Effector memory CD8-positive, alpha-beta T cell (primary cell): Measurements from ENCODE around the gene TAGLN.
"Not testable (repeated sequence)": the region's sequence is repeated elsewhere in the genome, so short reads cannot be mapped to it uniquely, and the experiment has no call there.

Experiments
- ATAC-seq: fragments of 150-1000 bp; cut with Tn5 transposase; replicated peaks from 2 replicates; pipeline ENCODE4 v1.10.0; 2021; ENCODE audit warnings: mild to moderate bottlenecking, moderate library complexity
- DNase-seq, 3 experiments: peaks; one replicate each; pipeline ENCODE4 v3.0.0; 2021
- H3K27ac Mint-ChIP-seq, 2 donors: one replicate each; pipeline ENCODE4 v1.8.0; 2022; ENCODE audit warnings: mild to moderate bottlenecking in 2 of 2, mixed read lengths in 2 of 2, moderate library complexity in 2 of 2
- H3K27me3 Mint-ChIP-seq, 2 donors: one replicate each; pipeline ENCODE4 v1.8.0; 2022; ENCODE audit warnings: mixed read lengths in 2 of 2
- H3K36me3 Mint-ChIP-seq: one replicate; pipeline ENCODE4 v1.8.0; 2022; ENCODE audit warnings: mild to moderate bottlenecking, moderate library complexity, mixed read lengths; ENCODE audit not compliant: insufficient read depth
- H3K4me1 Mint-ChIP-seq, 2 donors: one replicate each; pipeline ENCODE4 v1.8.0; 2022; ENCODE audit warnings: low read depth in 2 of 2, mixed read lengths in 2 of 2
- H3K4me3 Mint-ChIP-seq, 2 donors: one replicate each; pipeline ENCODE4 v1.8.0; 2022; ENCODE audit warnings: mild to moderate bottlenecking in 2 of 2, mixed read lengths in 2 of 2, moderate library complexity in 2 of 2
- H3K9me3 Mint-ChIP-seq, 2 donors: one replicate each; pipeline ENCODE4 v1.8.0; 2022; ENCODE audit warnings: mixed read lengths in 2 of 2

Gene TAGLN

DNA sequence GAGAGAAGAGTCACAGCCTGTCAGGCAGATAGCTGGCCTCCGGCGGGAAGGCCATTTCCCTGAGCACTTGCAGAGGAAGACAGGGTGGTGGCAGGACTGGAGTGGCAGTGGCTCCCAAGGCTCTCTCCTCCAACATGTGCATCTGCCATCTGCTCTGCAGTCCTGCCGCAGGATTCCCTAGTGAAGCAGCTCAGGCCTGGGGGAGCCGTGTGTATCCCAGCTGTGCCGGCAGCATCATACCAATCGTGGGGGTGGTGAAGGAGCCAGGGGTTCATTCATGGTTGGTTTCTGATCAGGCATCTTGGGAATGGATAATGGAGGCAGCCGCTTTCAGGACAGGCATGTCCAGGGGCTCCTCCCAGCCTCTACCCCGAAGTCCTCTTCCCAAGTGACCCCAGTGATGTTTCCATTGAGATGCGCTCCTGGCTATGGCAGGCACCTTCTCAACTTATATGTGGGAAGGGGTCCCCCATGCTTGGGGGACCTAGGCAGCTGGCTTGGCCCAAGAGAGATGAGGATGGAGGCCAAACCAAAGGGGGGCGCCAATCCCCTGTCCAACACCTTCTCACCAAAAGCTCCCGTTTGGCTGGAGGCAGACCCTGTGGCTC lies 6.1 kb downstream of the TAGLN start:
- Mint-ChIP-seq H3K4me3 (no peak overlapping the region), H3K4me1 (peaks cover 6 to 17% of the 10 kb centered on the region in 2 donors), H3K36me3 (peaks cover 47% of the 10 kb centered on the region), H3K27me3 (no peaks in the 10 kb centered on the region), H3K9me3 (no peaks in the 10 kb centered on the region), H3K27ac (peak overlapping the region in 1 of 2 donors; percentile 73)
- DNase-seq (no peak), ATAC-seq (no peak)

DNA sequence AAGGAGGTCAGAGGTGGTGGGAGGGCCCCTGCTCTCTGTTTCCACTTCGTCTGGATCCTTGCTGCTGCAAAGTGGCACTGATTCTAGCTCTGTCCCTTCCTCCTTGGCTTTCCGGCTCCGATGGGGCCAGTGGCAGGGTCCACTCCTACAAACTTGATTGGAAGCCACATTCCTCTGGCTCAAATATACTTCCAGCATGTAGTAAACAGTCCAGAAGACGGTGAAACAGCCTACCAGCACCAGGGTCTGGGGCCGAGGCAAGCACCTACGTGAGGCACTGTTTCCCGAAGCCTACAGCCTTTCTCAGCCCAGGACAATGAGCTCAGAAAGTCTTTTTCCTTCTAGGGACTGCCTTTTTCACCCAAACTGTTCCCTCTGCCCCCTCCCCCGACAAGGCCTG lies 6.9 kb downstream of the TAGLN start:
- not testable (repeated sequence) for ATAC-seq, H3K4me3 Mint-ChIP-seq, H3K27ac Mint-ChIP-seq, H3K27me3 Mint-ChIP-seq, H3K9me3 Mint-ChIP-seq, DNase-seq
- Mint-ChIP-seq H3K4me1 (peaks cover 6 to 17% of the 10 kb centered on the region in 2 donors), H3K36me3 (peaks cover 55% of the 10 kb centered on the region)

DNA sequence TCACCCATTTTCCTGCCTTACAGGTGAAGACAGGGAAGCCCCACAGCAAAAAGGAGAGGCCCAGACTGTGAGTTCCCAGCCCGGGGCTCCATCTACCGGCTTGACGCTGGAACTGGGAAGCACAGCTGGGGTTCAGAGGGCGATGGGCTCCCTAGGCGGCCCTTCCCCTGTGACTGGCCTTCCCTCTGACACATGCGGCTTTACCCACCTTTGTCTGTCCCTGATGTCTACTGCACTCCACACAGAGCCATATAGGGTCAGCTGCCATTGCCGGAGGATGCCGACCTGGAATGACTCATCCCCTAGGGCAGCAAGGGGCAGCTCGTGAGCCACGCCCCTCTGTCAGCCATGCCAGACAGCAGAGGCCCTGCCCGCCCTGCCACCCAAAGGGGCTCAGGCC lies 7.7 kb downstream of the TAGLN start:
- not testable (repeated sequence) for ATAC-seq, H3K9me3 Mint-ChIP-seq, DNase-seq, H3K27ac Mint-ChIP-seq, H3K4me3 Mint-ChIP-seq, H3K27me3 Mint-ChIP-seq
- Mint-ChIP-seq H3K4me1 (peaks cover 10 to 17% of the 10 kb centered on the region in 2 donors), H3K36me3 (peaks cover 62% of the 10 kb centered on the region)

DNA sequence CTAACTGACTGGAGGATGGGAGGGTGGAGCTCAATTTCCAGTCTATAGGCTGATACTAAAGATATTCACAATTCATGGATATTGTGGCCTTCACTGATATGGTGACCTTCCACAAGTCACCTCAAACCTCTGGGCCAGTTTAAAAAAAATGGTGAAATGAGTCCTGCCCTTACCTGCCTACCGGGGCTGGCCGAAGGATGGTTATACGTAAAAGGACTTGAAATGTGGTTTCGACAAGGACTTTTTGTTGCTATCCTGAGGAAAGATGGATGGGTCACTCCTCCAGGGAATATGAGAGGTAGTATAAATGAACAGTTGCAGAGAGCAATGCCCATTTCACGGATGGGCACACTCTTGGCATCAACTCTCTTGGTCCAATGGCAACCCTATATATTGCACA lies 8.3 kb downstream of the TAGLN start:
- not testable (repeated sequence) for DNase-seq, H3K9me3 Mint-ChIP-seq, ATAC-seq, H3K27me3 Mint-ChIP-seq, H3K27ac Mint-ChIP-seq, H3K4me3 Mint-ChIP-seq
- Mint-ChIP-seq H3K4me1 (peaks cover 10 to 17% of the 10 kb centered on the region in 2 donors), H3K36me3 (peaks cover 63% of the 10 kb centered on the region)

DNA sequence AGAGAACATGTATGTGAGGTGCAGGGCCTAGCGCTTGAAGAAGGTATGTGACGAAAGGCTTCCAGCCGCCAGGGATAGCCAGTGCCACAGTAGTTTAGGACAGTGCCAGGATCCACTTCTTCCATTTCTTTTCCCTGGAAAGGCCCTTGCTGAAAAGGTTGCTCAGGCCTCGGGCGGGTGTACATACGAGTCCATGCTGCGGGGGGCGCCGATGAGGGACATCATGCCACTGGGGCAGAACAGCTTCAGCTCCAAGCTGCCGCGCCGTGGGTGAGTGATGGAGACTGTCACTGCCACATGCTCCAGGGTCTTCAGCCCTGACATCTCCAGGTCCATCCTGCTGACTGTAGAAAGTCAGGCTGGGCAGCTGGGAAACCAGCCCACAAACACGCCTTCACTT lies 9.5 kb downstream of the TAGLN start:
- not testable (repeated sequence) for DNase-seq, ATAC-seq, H3K27me3 Mint-ChIP-seq, H3K27ac Mint-ChIP-seq, H3K4me3 Mint-ChIP-seq, H3K9me3 Mint-ChIP-seq
- Mint-ChIP-seq H3K4me1 (peaks cover 11 to 17% of the 10 kb centered on the region in 2 donors), H3K36me3 (peaks cover 66% of the 10 kb centered on the region)

DNA sequence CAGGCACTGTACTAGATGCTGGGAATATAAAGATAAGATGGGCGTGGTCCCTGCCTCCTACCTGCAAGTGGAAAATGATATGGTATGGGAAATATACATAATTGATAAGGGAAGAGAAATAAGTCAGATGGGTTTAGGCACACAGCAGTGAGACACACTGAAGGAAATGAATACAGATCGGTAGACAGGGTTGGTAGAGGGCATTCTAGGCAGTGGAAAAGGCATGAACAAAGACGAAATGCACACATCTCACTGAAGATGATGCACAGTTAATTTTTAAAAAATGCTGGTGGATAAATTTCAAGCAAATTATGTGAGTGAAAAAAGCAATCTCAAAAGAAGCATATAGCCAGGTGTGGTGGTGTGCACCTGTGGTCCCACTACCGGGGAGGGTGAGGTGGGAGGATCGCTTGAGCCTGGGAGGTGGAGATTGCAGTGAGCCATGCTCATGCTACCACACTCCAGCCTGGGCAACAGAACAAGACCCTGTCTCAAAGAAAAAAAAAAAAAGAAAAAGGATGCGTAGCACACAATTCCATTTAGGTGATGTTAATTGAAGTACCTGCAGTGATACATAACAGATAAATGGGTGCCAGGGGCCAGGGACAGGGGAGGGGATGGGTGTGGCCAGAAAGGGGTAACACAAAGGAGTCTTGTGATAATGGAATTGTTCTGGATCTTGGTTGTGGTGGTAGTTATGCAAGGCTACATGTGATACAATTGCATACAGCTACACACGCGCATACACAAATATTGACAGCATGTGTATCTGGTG lies 10.4 kb downstream of the TAGLN start:
- Mint-ChIP-seq H3K36me3 (peaks cover 68% of the 10 kb centered on the region), H3K4me1 (peaks cover 13 to 16% of the 10 kb centered on the region in 2 donors), H3K27ac (peak overlapping the region in 1 of 2 donors; percentile 35)
- H3K27me3 Mint-ChIP-seq, DNase-seq, ATAC-seq, H3K4me3 Mint-ChIP-seq, H3K9me3 Mint-ChIP-seq: not testable (repeated sequence)

DNA sequence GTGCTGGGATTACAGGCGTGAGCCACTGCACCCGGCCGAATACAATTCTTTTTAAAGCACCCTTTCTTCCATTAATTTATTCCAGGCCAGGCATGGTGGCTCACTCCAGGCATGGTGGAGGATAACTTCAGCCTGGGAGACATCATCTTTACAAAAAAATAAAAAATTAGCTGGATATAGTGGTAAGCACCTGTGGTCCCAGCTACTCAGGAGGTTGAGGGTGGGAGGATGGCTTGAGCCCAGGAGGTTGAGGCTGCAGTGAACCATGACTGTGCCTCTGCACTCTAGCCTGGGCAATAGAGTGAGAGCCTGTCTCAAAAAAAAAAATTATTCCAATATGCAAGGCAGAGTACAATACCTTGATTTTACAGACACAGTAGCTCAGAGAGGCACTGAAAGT lies 11.4 kb downstream of the TAGLN start:
- Mint-ChIP-seq H3K4me3 (no peak overlapping the region), H3K36me3 (peaks cover 67% of the 10 kb centered on the region), H3K27me3 (no peaks in the 10 kb centered on the region), H3K4me1 (peaks cover 7 to 14% of the 10 kb centered on the region in 2 donors), H3K9me3 (no peaks in the 10 kb centered on the region), H3K27ac (peak overlapping the region in 1 of 2 donors; percentile 35)
- no peak for ATAC-seq
- DNase-seq = no peak

DNA sequence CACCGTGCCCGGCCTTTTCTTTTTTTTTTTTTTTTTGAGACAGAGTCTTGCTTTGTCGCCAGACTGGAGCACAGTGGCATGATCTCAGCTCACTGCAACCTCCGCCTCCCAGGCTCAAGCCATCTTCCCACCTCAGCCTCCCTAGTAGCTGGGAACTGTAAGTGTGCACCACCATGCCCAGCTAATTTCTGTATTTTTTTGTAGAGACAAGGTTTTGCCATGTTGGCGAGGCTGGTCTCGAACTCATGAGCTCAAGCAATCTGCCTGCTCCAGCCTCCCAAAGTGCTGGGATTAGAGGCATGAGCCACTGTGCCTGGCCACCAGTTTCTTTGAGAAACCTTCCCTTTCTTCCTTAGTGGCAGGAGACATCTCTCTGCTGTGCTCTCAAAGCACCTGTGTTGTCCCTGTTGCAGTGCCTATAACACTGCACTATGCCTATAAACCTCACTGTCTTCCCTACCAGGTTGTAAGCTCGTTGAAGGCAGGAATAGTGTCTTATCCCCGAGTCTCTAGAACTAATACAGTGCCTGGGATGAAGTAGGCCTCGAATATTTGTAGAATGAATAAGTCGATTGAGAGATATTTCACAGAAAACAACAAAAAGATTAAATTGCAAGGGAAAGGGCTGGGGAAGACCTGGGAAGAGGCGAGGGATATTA lies 13.7 kb downstream of the TAGLN start:
- H3K4me1 Mint-ChIP-seq = peaks cover 12 to 14% of the 10 kb centered on the region in 2 donors
- peaks cover 82% of the 10 kb centered on the region for H3K36me3 Mint-ChIP-seq
- H3K27ac Mint-ChIP-seq = no peak overlapping the region
- no peak overlapping the region for H3K4me3 Mint-ChIP-seq
- ATAC-seq = no peak
- H3K27me3 Mint-ChIP-seq = no peaks in the 10 kb centered on the region
- H3K9me3 Mint-ChIP-seq = no peaks in the 10 kb centered on the region
- DNase-seq = no peak

DNA sequence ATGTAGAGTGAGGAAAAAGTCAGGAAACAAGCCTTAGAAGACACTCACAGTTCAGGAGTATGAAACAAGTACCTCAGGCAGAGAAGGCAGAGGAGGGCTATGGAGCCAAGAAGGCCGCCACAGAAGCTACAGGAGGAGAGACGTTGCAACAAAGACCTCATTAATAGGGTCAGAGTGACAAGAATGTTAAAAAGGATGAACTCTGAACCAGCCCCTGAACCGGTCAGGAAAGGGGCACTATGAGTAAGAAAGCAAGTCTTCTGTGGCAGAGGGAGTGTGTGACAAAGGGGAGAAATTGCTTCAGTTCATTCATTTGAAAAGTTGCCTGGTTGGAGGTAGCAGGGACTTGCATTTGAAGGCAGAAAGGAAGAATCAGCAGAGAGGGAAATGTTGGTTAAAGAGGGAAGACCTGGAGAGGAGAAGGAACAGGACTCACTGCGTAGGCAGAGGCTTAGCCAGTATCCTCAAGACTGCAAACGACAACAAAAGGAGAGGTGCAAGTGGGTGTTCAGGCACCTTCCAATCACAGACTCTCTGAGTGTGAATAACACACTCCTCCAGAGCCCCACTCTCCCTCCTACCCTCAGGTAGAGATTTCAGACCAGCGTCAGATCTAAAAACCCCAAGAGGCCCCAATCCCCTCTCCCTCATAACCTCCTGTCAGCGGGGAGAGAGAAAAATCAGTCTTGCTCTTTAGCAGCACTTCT lies 15.4 kb downstream of the TAGLN start:
- Mint-ChIP-seq H3K4me3 (no peak overlapping the region), H3K27me3 (no peaks in the 10 kb centered on the region), H3K4me1 (peaks cover 18 to 19% of the 10 kb centered on the region in 2 donors), H3K9me3 (no peaks in the 10 kb centered on the region), H3K36me3 (peaks cover 95% of the 10 kb centered on the region), H3K27ac (peak overlapping the region in 1 of 2 donors; percentile 39)
- no peak for DNase-seq
- ATAC-seq = no peak

DNA sequence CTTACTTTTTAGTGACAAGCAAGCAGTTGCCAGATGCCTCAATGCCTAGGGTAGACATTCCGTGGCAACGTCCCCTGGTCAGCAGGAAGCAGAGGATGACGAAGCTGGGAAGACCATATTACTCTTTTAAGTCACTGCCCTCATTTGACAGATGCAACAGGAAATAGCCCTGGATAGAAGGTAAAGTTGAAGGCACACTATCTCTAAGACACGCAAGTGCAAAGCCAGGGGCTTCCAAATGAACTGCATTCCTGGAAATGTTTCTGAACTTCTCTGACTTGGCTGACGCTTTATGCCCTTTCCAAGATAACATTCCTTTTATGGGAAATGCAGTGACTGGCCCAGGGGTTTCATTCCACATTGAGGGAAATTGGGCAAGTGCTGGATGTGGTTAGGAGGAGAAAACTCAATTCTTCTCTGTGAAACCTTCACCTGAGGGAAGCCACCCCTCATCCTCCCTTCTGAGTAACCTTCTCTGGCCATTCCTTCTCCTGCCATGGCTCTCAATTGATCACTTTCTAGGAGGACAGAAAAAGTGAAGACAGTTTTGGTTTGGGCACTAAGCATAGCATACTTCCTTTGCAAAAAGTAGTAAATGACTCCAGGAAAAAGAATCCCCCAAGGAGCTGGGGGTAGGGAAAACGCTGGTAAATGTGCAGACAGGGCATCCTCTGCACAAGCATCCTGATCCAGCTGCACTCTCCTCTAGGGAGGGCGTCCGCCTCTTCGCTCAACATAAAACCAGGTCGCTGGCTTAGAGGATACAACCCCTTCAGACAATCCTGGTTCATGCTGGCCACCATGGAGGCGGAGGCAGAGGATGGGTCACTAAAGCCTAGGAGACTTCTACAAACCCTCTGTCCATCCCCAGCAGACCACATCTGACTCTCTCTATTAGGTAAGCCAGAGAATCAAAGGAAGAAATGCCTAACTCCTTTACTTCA lies 18.2 kb downstream of the TAGLN start:
- no peaks in the 10 kb centered on the region for H3K27me3 Mint-ChIP-seq
- H3K4me3 Mint-ChIP-seq = no peak overlapping the region
- H3K4me1 Mint-ChIP-seq = peaks cover 18 to 21% of the 10 kb centered on the region in 2 donors
- peak overlapping the region; percentile 74 to 83 for H3K27ac Mint-ChIP-seq
- ATAC-seq = no peak
- peaks cover 98% of the 10 kb centered on the region for H3K36me3 Mint-ChIP-seq
- no peaks in the 10 kb centered on the region for H3K9me3 Mint-ChIP-seq
- DNase-seq = no peak

DNA sequence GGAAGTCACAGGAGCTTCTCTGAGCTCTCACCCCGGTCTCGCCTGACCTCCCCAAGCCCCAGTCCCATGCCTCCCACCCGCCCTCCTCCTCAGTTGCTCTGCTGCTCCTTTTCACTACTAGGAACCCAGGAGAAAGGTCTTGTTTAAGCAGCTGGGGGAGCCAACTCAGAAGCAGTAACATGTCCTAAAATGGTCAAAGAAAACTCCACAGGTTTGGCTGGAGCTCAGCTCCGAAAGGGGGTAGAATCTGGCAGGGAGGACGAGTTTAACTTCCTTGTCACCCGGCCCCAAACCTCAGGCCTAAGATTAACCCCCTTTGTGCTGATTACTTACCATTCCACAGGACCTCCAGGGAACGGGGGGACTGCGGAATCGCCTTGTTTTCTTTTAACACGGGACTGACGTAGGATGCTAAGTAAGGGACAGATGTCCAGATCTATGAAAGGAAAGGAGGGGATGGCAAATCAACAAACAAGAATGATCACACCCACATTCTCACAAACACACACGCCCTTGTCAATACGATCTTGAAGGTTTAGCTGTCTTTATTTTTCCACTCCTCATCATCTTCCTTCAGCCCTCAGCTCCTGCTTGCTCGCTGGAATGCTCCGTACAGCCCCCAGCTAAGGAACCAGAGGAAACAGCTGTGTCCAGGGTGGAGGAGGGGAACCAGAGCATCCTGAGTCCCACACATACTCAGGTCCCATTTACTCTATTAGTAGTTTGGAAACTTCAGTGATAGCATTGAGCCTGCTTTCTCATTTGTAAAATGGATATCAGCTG lies 19.2 kb downstream of the TAGLN start:
- no peaks in the 10 kb centered on the region for H3K27me3 Mint-ChIP-seq
- H3K4me1 Mint-ChIP-seq = peaks cover 15 to 16% of the 10 kb centered on the region in 2 donors
- H3K27ac Mint-ChIP-seq = peak overlapping the region; percentile 74 to 83
- peaks cover 98% of the 10 kb centered on the region for H3K36me3 Mint-ChIP-seq
- DNase-seq = no peak
- no peak for ATAC-seq
- H3K9me3 Mint-ChIP-seq = no peaks in the 10 kb centered on the region
- H3K4me3 Mint-ChIP-seq = no peak overlapping the region

DNA sequence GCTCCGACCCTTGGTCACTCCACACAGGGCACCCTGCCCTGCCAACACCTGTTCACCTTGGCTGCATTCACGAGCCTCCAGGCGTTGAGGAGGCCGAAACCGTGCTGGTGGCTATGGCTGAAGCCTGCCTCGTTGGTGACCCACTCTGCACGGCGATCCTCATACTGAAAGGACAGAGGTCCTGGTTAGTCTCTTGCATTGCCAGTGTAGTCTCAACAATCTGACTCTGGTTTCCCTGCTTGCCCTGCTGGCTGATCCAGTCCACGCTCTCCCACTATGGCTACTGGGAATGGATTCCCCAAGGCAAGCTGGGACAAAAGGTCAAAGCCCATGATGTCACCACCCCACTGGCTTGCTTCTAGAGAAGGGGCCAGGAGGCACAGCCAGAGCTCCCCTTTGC lies 19.8 kb downstream of the TAGLN start:
- Mint-ChIP-seq H3K9me3 (no peaks in the 10 kb centered on the region), H3K4me1 (peaks cover 13 to 14% of the 10 kb centered on the region in 2 donors), H3K27ac (peak overlapping the region in 1 of 2 donors; percentile 69), H3K4me3 (no peak overlapping the region), H3K36me3 (peaks cover 98% of the 10 kb centered on the region), H3K27me3 (no peaks in the 10 kb centered on the region)
- DNase-seq (no peak), ATAC-seq (no peak)
